H7 (cell line): Measurements from ENCODE around the gene NAA50. TPM values are rescaled to one million over a fixed set of nuclear protein-coding genes. Genes with fewer than 3 reads are reported as not detected.

ENCODE experiments used
- DNase-seq: peaks from one replicate; pipeline ENCODE4 v3.0.0; 2012
- H3K27me3 ChIP-seq: 2 replicates; pipeline ENCODE4 v1.6.0; 2011; ENCODE audit warnings: mild to moderate bottlenecking, low read length; ENCODE audit not compliant: control insufficient read depth, insufficient read depth
- H3K36me3 ChIP-seq: replicated peaks from 2 replicates; pipeline ENCODE4 v1.5.1; 2011; ENCODE audit warnings: low read length; ENCODE audit not compliant: control insufficient read depth, insufficient read depth
- H3K4me3 ChIP-seq: 2 replicates; pipeline ENCODE4 v1.5.1; 2011; ENCODE audit warnings: low read depth, mild to moderate bottlenecking, control low read depth, low read length, moderate library complexity; ENCODE audit not compliant: insufficient read depth
- total RNA-seq: library from RNA; depleted of rRNA; stranded (reverse); fragments of >200 nt; shearing (Covaris generic); gene quantifications from 2 replicates; pipeline ENCODE4 v1.2.3, GENCODE V29; 2014

NAA50 gene
- total RNA-seq, 1 experiment from 2014 or later, result 149 TPM

GRCh38 chr3:113753376-113753985 is 7.4 kb upstream of the NAA50 start:
- no peak overlapping the region for H3K4me3 ChIP-seq
- no peak for DNase-seq
- H3K36me3 ChIP-seq, result no peaks in the 10 kb centered on the region
- H3K27me3 ChIP-seq, result no peaks in the 10 kb centered on the region

DNA sequence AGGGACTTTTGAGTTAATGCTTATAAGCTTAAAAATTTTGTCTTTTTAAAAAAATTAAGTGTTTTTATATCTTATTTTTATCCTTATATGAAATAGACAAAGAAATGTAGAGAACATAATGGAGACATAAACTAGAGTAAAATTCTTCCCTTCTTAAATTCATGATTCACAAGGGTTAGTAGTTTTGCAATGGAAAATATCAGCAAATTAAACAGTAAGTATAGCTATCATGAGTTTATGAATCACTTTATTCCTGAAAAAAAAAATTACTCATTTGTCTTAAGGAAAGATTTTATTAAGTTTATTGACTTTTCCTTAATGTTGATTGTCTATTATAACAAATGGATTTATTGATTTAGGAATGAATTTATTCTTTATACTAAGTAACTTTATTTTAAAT is 5.1 kb upstream of the NAA50 start:
- no peak for DNase-seq
- H3K27me3 ChIP-seq, result no peaks in the 10 kb centered on the region
- no peaks in the 10 kb centered on the region for H3K36me3 ChIP-seq
- no peak overlapping the region for H3K4me3 ChIP-seq

DNA sequence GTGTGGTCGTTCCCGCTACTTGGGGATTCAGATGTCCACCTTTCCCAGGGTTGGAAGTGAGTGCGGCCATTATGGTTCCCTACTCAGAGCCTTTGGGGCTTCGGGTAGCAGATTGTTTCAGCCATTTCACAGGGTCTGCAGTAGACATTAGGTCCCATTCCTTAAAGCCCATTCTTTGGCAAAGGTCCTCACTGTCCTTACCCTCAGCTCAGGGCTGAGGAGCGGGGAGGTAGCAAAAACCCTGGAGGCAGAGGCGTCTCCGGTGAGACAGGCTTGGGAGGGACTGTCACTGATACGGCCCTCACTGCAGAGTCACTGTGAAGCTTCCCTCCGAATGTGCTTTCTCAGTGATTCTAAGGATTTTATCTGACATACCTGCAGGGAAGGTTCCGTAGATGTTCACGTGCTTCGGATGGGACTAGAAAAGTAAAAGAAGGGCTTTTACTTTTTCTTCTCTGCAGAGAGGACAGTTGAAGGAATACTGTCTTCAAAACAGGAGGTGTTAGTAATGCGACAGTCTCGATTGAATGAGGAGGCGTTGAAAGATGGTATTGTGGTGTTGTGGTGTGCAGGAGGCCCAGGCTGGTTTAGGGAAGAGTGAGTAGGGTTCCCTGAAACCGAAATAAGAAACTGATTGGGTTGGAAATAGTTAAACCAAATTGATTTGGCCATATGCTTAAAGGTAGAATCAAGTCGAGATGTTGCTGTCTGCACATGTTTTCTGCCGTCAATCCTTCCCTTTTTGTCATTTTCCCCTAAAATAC is 1.4 kb upstream of the NAA50 start:
- DNase-seq, result no peak
- H3K36me3 ChIP-seq, result no peaks in the 10 kb centered on the region
- no peaks in the 10 kb centered on the region for H3K27me3 ChIP-seq
- H3K4me3 ChIP-seq, result peak overlapping the region; percentile 67

- H3K27me3 ChIP-seq, result no peaks in the 10 kb centered on the region
- DNase-seq, result peak; percentile 78
- H3K36me3 ChIP-seq, result no peaks in the 10 kb centered on the region
- peak within 1 kb of the TSS; percentile 67 for H3K4me3 ChIP-seq
Observed at GRCh38 chr3:113746548-113747282, 666 bp upstream of the NAA50 start, which contains the start of gene ATP6V1A. ATP6V1A (plus strand) TSS chr3:113747035; CDS start chr3:113778754, 31,719 bp downstream.

DNA sequence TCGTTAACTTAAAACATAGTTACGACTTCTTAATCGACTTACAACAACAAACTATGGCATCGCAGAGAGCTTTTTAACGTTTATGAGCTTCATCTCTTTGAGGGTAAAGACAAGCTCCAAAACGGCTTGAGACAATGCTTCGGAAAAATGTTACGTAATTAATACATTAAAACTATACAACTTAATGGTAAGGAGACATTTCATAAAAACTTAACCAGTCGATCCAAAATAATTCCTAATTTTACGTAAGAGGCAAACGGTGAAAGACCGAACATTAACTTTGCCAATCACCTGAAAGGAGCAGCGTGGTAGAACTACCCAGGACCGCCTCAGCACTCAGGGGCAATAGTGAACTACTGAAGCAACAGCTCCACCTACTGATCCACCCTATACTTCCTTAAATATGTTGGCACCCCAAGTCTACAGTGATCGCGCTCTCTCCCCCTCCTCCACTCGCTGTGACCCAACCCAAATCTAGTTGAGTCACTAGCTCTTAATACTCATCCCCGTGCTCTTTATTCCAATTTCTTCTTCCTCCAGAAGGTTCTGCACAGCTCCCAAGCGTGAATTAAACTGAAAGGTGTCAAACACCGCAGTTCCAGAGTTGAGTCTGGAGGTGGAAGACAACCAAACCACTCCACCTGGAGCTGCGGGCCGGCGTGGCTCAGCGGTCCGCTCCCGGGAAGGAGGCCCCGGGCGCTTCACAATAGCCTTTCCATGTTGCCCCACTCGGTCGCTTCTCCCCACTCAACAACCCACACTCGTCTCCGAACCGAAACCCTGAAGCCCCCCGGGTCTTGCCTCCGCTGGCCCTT is 901 bp downstream of the NAA50 start:
- DNase-seq, result peak; percentile 84
- H3K27me3 ChIP-seq, result no peaks in the 10 kb centered on the region
- H3K36me3 ChIP-seq, result no peaks in the 10 kb centered on the region
- peak overlapping the region; percentile 67 for H3K4me3 ChIP-seq

GRCh38 chr3:113743006-113743630 is 2.9 kb downstream of the NAA50 start:
- H3K36me3 ChIP-seq, result no peaks in the 10 kb centered on the region
- H3K4me3 ChIP-seq, result no peak overlapping the region
- no peaks in the 10 kb centered on the region for H3K27me3 ChIP-seq
- no peak for DNase-seq

- no peak for DNase-seq
- H3K4me3 ChIP-seq, result no peak overlapping the region
- no peaks in the 10 kb centered on the region for H3K27me3 ChIP-seq
- H3K36me3 ChIP-seq, result no peaks in the 10 kb centered on the region
Observed at GRCh38 chr3:113741620-113742019, 4.4 kb downstream of the NAA50 start.

GRCh38 chr3:113741086-113741485 is 5.0 kb downstream of the NAA50 start:
- H3K4me3 ChIP-seq, result no peak overlapping the region
- no peaks in the 10 kb centered on the region for H3K36me3 ChIP-seq
- H3K27me3 ChIP-seq, result no peaks in the 10 kb centered on the region
- no peak for DNase-seq

DNA sequence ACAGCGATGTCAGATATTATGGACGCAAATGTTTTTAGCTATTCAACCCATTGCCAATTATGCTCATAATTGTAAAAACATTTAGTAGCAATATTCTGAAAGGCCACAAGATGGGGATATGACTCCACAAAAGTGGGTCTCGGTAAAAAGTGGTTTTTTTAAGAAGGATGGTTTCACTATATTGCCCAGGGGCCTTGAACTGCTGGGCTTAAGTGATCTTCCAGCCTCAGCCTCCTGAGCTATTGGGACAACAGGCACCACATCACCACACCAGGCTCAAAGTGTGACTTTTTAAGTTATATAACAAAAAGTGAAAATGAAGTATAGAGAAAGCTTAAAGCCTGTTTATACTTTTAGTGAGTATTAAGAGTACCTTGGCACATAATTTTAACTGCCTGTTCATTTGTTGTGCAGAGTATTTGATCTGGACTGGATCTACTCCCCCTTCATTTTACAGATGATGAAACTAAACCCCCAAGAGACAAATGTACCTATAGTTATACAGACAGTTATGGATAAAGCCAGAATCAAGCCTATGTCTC is 9.4 kb downstream of the NAA50 start:
- DNase-seq, result peak; percentile 17
- Histone ChIP-seq H3K4me3 (no peak overlapping the region), H3K27me3 (no peaks in the 10 kb centered on the region), H3K36me3 (no peaks in the 10 kb centered on the region)

- H3K4me3 ChIP-seq, result no peak overlapping the region
- H3K27me3 ChIP-seq, result no peaks in the 10 kb centered on the region
- no peaks in the 10 kb centered on the region; the same call in none of the 2 replicates for H3K36me3 ChIP-seq
- DNase-seq, result no peak
Observed at GRCh38 chr3:113731694-113732093, 14.4 kb downstream of the NAA50 start.

DNA sequence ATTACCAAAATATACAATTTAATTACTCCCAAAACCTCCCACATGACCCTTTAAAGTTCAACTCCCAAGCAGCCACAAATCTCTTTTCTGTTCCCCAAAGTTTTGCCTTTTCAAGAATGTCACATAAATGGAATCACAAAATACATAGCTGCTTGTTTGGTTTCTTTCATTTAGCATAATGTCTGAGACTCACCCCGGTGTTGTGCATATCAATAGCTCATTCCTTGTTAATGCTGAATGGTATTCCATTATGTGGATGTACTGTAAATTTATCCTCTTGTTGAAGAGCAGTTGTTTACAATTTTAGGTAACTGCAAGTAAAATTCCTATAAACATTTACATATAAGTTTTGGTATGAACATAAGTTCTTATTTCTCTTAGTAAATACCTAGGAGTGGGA is 15.5 kb downstream of the NAA50 start:
- no peak overlapping the region for H3K4me3 ChIP-seq
- H3K27me3 ChIP-seq, result no peaks in the 10 kb centered on the region
- no peaks in the 10 kb centered on the region; the same call in none of the 2 replicates for H3K36me3 ChIP-seq
- no peak for DNase-seq

DNA sequence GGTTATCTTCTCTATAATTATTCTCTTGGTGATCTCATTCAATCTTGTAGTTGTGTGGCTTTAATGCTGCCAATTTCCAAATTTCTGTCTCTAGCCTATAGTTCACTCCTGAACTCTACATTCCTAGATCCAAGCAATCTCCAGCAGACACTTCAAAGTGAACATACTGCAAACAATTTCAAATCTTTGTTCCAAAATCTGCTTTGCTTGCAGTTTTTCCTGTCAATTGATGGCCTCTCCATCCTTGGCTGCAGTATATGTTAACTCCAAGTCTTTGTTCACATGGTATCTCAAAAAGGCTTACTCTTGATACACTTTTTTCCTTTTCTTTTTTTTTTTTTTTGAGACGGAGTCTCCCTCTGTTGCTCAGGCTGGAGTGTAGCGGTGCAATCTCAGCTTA is 17.4 kb downstream of the NAA50 start:
- no peak for DNase-seq
- Histone ChIP-seq H3K36me3 (no peaks in the 10 kb centered on the region; the same call in none of the 2 replicates), H3K27me3 (no peaks in the 10 kb centered on the region), H3K4me3 (no peak overlapping the region)

DNA sequence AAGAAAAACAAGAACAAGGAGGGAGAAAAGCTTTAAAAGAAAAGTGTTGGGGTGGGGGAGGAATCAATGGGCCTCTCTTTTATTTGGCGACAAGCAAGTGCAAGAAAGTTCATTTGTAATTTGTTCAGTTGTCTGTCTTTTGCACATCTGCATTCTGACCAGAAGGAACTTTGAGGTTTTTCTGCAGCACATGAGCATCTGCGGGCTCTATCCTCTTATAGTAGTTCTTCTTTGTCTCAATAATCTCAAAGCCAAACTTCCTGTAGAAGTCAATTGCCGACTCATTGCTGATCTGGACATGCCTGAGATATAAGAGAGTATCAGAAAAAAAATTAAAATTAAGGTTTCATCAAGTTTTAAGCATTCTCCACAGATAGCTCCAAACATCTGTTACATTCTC is 24.4 kb downstream of the NAA50 start:
- H3K27me3 ChIP-seq, result no peaks in the 10 kb centered on the region
- no peak for DNase-seq
- H3K4me3 ChIP-seq, result no peak overlapping the region
- H3K36me3 ChIP-seq, result peaks cover 11% of the 10 kb centered on the region

DNA sequence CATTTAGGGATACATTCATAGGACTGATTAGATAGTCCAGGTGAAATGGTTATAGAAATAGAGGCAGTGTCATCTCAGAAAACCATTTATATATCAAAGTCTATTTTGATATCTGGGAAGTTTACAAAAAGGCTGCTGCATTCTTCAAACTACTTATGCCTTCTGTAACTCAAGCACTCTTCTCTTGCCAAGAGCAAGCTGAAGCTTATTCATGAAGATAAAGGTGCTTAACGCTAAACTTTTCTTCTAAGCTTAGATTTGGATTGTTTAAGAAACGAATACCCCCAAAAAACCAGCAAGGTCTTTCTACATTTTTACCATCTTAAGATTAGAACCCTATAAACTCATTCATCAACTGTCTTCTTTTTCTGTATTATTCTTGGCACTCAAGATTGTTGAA is 26.3 kb downstream of the NAA50 start:
- DNase-seq, result no peak
- H3K27me3 ChIP-seq, result no peaks in the 10 kb centered on the region
- no peak overlapping the region for H3K4me3 ChIP-seq
- peaks cover 11% of the 10 kb centered on the region for H3K36me3 ChIP-seq
